Sigmoid colon (tissue), 4 donors: ENCODE data around the gene EFHC2.

ENCODE experiments used
- CTCF ChIP-seq, 4 experiments: fragments of 450-650 bp in 3 of 4; fragments of 200-600 bp in 1 of 4; IDR thresholded peaks; one replicate each; pipeline ENCODE4 v1.5.1; 2016 to 2019; ENCODE audit warnings: antibody characterized with exemption in 4 of 4, mild to moderate bottlenecking in 3 of 4, moderate library complexity in 2 of 4
- EP300 ChIP-seq, 4 donors: sonication (generic); formaldehyde crosslinking; IDR thresholded peaks; one replicate each; pipeline ENCODE4 v1.6.1; 2017; ENCODE audit warnings: antibody characterized with exemption in 4 of 4

DNA sequence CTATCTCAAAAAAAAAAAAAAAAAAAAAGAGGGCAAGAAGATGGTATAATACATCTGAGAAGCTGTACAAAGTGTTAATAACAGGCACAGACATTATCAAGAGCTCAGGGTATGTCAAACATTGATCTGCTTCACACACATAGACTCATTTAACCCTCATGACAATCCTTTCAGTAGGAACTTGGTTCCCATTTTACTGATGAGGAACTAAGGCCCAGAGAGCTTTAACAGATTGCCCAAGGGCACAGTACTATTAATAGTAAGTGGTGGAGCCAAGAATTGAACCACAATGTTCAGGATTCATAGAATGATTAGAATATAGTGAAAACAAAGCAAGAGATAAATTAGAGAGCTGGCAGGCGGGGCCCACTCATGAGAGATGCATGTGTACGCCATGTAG is 154.4 kb downstream of the EFHC2 start:
- TF ChIP-seq CTCF (IDR thresholded peaks at IDR 0.05): no peak
- no peak for TF ChIP-seq EP300 (IDR thresholded peaks at IDR 0.05)
